ENCODE results near the gene SLC66A3.

DNA sequence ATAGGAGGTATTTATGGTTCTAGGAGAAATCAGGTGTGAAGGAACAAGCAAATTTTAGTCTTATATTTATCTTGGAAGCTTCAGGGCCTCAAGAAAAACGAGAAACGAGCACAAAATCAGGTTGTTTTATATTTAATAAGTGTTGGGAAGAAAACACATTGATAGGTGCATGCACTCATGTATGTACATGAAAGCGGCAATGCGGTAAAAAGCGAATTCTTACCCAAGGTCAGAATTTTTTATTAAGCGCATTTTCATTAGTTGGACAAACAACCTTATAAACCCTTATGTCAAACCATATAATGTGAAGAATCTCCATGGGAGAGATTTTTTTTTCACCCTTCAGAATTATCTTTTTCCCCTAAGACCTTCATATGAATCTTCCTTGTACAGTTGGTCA, 25.4 kb downstream of the SLC66A3 start:
- TF ChIP-seq POLR2A (IDR thresholded peaks at IDR 0.05) = no peak
- TF ChIP-seq, protein P1, sequence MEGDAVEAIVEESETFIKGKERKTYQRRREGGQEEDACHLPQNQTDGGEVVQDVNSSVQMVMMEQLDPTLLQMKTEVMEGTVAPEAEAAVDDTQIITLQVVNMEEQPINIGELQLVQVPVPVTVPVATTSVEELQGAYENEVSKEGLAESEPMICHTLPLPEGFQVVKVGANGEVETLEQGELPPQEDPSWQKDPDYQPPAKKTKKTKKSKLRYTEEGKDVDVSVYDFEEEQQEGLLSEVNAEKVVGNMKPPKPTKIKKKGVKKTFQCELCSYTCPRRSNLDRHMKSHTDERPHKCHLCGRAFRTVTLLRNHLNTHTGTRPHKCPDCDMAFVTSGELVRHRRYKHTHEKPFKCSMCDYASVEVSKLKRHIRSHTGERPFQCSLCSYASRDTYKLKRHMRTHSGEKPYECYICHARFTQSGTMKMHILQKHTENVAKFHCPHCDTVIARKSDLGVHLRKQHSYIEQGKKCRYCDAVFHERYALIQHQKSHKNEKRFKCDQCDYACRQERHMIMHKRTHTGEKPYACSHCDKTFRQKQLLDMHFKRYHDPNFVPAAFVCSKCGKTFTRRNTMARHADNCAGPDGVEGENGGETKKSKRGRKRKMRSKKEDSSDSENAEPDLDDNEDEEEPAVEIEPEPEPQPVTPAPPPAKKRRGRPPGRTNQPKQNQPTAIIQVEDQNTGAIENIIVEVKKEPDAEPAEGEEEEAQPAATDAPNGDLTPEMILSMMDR (IDR thresholded peaks at IDR 0.05) = no peak
